ENCODE results near the gene PIK3CD.
"Not testable (repeated sequence)": the region's sequence is repeated elsewhere in the genome, so short reads cannot be mapped to it uniquely, and the experiment has no call there.

PIK3CD gene

DNA sequence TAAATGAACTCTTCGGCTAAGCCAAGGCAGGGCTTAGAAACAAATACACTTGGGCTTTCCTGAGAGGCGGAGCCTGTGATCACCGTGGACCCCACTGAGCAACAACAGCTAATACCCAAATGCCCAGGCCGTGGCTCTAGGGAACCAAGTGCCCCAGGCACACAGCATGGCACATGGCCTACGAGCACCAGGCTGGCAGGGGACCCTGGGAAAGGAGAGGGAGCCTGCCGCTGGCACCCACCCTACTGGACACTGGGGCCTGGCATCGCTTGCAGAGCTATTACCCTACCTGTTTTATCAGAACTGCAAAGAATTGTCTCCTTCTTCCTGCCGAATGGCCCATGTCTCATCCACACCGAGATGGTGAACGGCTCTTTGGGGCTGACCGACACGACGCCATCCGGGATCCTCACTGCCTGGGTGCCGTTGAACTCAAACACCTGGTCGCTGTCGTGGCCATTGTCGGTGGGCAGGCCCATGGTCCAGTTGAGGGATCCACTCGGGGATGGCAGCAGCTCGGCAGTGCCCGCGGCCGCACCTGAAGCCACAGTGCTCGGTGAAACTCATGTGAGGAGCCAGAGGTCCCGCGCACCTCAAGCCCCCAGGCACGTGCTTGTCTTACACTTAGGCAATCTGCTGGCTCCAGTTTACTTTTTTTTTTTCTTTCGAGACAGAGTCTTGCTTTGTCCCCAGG is 92.7 kb downstream of the PIK3CD start:
- no peak for DNase-seq

DNA sequence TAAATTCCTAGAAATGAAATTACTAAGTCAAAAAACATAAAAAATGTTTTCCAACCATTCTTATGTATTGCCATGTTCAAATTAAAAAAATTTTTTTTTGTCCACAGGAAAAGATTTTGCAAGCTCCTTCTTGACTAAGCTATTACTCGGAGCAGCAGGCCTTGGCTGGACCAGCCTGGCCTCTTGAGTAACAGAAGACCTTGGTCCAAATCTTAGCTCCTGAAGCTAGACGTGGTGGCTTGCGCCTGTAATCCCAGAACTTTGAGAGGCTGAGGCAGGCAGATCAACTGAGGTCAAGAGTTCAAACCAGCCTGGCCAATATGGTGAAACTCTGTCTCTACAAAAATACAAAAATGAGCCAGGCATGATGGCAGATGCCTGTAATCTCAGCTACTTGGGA is 94.7 kb downstream of the PIK3CD start:
- DNase-seq = no peak

DNA sequence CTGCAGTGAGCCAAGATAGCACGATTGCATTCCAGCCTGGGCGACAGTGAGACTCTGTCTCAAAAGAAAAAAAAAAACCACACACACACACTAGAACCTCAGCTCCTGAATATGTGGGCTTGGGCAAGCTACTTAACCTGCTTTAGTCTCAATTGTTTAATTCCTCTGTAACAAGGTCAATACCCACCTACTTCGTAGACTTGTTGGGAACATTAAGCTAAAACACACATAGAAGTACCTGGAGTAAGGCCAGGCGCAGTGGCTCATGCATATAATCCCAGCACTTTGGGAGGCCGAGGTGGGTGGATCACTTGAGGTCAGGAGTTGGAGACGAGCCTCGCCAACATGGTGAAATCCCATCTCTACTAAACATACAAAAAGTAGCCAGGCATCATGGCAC is 95.1 kb downstream of the PIK3CD start:
- DNase-seq = no peak

DNA sequence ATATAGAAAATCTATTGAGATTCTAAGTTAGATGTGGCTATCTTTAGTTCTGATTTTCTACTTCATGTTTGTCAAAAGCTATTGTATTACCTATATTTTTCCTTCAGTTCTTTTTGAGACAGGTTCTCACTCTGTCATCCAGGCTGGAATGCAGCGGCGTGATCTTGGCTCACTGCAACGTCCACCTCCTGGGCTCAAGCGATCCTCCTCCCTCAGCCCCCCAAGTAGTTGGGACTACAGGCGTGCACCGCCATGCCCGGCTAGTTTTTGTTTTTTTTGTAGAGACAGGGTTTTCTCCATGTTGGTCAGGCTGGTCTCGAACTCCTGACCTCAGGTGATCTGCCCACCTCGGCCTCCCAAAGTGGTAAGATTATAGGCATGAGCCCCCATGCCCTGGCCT is 96.9 kb downstream of the PIK3CD start:
- not testable (repeated sequence) for DNase-seq

DNA sequence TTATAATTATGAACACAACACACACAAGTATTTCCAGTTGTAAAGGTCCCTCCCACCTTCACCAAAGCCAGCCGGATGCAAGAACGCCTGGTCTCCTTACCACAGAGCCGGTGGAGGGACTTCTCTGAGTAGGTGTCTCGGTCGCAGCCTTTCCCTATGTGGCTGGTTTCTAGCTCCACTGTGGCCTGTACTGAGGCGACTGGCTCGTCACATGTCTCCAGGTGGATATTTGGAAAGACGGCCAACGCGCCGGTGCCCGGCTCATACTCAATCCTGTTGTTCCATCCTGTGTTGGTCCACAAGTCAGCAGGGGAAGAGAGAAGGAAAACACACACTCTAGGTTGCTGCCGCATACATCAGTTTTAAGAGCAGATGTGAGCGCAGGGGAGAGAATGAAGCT is 97.8 kb downstream of the PIK3CD start:
- no peak for DNase-seq

DNA sequence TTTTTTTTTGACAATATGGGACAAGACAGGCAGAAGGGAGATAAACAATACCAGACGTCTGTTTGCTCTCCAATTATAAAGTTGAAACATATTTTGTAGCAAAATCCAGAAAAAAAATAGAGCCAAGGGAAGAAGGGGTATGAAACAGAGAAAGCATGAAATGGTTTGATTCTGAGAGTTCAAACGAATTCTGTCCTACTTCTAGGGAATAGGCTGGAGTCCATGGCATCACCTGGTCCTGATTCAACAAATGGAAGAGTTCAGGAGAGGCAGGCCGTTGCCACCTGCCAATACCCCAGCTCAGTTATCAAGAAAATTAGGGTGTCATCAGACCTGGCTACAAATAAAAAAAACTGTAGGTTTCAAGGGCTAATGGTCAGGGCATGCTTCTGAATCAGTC is 100.4 kb downstream of the PIK3CD start:
- DNase-seq = no peak

DNA sequence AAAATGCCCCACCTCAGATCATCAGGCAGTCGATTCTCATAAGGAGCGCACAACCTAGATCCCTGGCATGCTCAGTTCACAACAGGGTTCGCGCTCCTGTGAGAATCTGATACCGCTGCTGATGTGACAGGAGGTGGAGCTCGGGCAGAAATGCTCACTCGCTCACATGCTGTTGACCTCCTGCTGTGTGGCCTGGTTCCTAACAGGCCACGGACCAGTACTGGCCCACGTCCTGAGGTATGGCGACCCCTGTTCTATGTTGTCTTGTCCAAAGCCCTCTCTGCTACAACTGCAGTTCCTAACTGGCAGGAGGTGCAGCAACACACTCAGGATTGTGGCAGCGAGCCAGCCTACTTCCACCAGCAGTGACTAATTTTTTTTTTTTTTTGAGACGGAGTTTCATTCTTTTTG is 101.6 kb downstream of the PIK3CD start:
- DNase-seq = no peak

GRCh38 chr1:9755441-9755995 is 104.0 kb downstream of the PIK3CD start:
- no peak for DNase-seq

DNA sequence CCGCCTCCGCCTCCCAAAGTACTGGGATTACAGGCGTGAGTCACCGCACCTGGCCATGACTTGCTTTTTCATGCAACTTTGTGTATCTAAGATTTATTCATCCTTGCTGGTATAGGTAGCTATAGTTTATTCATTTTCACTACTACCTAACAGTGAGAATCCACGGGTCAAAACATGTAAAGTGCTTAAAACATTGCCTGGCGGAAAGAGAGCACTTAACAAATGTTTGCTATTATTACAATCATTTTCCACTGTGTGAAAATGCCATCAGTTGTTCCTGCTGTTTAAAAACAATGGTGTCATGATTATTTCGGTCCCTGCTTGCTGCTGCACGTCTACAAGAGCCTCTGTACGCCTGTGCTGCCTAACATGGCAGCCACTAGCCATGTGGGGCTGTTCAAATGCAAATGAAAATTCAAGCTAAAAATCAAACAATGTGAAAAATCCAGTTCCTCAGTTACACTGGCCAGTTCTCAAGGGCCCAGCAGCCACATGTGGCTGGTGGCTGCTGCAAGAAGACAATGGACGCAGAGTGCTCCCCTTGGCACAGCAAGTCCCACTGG is 107.1 kb downstream of the PIK3CD start:
- no peak for DNase-seq

DNA sequence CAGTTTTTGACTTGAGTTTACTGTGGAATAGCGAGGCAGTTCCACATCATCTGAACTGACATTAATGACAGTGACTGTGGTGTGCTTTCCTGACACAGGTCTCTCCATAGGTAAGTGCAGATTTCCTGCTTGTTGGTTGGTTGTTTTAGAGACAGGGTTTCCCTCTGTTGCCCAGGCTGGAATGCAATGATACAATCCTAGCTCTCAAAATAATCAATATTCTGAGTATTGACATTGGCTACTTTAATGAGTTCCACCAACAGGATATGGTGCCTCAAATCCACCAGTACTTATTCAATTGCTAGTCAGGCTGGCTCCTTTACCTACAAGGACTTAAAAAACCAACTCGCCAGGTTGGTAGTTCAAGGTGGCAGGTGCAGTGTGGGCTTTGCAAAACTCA is 108.4 kb downstream of the PIK3CD start:
- DNase-seq = no peak

GRCh38 chr1:9760824-9761223 is 109.3 kb downstream of the PIK3CD start:
- no peak for DNase-seq

DNA sequence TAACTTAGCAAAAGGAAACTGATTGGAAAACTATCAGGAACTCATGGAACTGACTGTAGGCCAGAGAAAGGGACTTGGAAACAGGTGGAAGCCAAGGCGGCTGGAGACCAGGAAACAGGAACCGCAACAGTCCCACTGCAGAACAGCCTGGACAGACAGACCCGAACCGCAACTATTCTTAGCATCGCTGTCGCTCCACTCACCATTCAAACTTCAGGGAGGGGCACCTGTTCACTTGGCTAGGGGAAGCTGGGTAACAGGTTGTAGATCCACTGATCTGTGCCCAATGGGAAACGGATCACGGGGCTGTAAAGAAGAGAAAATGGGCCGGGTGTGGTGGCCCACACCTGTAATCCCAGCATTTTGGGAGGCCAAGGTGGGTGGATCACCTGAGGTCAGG is 110.3 kb downstream of the PIK3CD start:
- DNase-seq = no peak

DNA sequence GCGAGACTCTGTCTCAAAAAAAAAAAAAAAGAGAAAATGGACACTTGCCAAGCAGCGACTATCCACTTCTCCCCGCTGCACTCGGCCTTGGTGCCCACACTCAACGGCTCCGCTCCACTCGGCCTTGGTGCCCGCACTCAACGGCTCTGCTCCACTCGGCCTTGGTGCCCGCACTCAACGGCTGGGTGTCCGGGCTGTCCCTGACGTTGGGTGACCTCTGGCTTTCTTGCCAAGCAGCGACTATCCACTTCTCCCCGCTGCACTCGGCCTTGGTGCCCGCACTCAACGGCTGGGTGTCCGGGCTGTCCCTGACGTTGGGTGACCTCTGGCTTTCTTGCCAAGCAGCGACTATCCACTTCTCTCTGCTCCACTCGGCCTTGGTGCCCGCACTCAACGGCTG is 110.9 kb downstream of the PIK3CD start:
- not testable (repeated sequence) for DNase-seq

DNA sequence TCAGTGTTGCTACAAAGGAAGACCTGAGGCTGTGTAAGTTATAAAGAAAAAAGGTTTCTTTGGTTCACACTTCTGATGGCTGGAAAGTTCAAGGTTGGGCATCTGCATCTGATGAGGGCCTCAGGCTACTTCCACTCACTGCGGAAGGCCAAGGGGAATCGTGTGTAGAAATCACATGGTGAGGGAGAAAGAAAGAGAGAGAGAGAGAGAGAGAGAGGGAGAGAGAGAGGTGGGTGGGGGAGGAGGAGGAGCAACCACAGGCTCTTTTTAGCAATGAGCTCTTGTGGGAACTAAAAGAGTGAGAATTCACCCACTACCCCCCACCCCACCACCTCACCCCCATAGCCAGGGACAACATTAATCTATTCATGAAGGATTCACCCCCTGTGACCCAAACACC is 112.4 kb downstream of the PIK3CD start:
- no peak for DNase-seq

DNA sequence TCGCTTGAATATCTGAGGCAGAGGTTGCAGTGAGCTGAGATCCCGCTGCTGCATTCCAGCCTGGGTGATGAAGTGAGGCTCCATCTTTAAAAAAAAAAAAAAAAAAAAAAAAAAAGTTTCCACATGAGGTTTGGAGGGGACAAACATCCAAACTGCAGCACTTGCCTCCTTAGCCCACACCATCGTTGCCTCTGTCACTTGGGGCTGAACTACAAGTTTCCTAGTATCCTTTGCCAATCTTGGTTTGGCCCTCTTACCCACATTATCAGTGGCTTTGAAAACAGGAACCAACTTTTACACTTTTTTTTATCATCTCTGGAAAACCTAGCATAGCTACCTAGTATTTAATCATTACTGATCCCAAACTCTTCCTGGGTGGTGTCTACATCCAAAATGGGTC is 113.0 kb downstream of the PIK3CD start:
- no peak for DNase-seq

GRCh38 chr1:9766759-9767442 is 115.4 kb downstream of the PIK3CD start:
- no peak for DNase-seq

GRCh38 chr1:9767964-9768668 is 116.6 kb downstream of the PIK3CD start:
- DNase-seq = peak; percentile 6

- DNase-seq = no peak
These were observed 117.5 kb downstream of the PIK3CD start for GRCh38 chr1:9768983-9769382.

DNA sequence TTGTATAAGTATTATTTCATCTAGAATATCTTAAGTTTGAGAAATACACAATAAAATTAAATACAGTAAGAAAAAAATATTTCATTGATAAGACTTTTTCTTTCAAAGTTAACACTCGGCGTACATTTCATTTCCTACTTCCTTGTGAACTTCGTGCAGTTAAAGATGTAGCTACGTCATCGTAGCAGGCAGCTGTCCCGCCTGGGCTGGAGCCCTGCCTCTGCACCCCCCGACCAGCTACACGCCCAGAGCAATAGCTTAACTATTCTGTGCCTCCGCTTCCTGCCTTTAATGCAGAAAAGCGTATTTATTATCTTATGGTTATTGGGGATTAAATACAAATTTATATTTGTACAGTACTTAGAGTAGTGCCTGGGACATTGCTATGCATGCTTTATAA is 118.8 kb downstream of the PIK3CD start:
- DNase-seq = no peak

GRCh38 chr1:9774712-9775679 is 123.5 kb downstream of the PIK3CD start:
- DNase-seq = no peak

DNA sequence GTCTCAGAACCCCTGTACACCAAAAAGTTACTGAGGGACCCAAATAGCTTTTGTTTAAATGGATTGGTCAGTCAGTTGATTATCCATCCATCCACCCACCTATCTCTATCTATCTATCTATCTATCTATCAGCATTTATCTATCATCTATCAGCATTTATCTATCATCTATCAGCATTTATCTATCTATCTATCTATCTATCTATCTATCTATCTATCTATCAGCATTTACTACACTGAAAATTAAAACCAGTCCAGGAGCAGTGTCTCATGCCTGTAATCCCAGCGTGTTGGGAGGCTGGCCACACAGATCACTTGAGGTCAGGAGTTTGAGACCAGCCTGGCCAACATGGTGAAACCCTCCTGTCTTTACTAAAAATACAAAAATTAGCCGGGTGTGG is 125.2 kb downstream of the PIK3CD start:
- no peak for DNase-seq
